HUES48 (cell line): Measurements from ENCODE around the gene ASTN1.

Experiments used
- H3K27ac ChIP-seq: one replicate; pipeline ENCODE4 v1.7.0; 2013; ENCODE audit warnings: low read depth, low read length, inconsistent platforms
- H3K27me3 ChIP-seq: 2 replicates; pipeline ENCODE4 v1.6.1; 2013; ENCODE audit warnings: mild to moderate bottlenecking, low read length; ENCODE audit not compliant: control insufficient read depth, insufficient read depth
- H3K36me3 ChIP-seq: 2 replicates; pipeline ENCODE4 v1.6.1; 2013; ENCODE audit warnings: low read length; ENCODE audit not compliant: control insufficient read depth, insufficient read depth
- H3K4me1 ChIP-seq: 2 replicates; pipeline ENCODE4 v1.6.1; 2013; ENCODE audit warnings: mild to moderate bottlenecking, low read length; ENCODE audit not compliant: control insufficient read depth, insufficient read depth
- H3K4me3 ChIP-seq: 2 replicates; pipeline ENCODE4 v1.5.1; 2013; ENCODE audit warnings: mild to moderate bottlenecking, low read depth, low read length
- H3K9ac ChIP-seq: 2 replicates; pipeline ENCODE4 v1.6.1; 2013; ENCODE audit warnings: mild to moderate bottlenecking, low read depth, low read length, moderate library complexity
- H3K9me3 ChIP-seq: 2 replicates; pipeline ENCODE4 v1.6.1; 2013; ENCODE audit warnings: low read length; ENCODE audit not compliant: control insufficient read depth, insufficient read depth

Gene ASTN1

GRCh38 chr1:176894450-176894849 is 270.1 kb downstream of the ASTN1 start:
- H3K9me3 ChIP-seq: no peaks in the 10 kb centered on the region
- no peaks in the 10 kb centered on the region; the same call in 1 of the 2 replicates for H3K4me1 ChIP-seq
- no peak overlapping the region for H3K4me3 ChIP-seq
- no peak overlapping the region for H3K9ac ChIP-seq
- no peaks in the 10 kb centered on the region; the same call in 1 of the 2 replicates for H3K27me3 ChIP-seq
- H3K36me3 ChIP-seq: no peaks in the 10 kb centered on the region
- no peak overlapping the region for H3K27ac ChIP-seq

GRCh38 chr1:176893625-176894352 is 270.7 kb downstream of the ASTN1 start:
- no peaks in the 10 kb centered on the region; the same call in 1 of the 2 replicates for H3K27me3 ChIP-seq

GRCh38 chr1:176888471-176889032 is 276.0 kb downstream of the ASTN1 start:
- Histone ChIP-seq H3K36me3 (no peaks in the 10 kb centered on the region), H3K4me1 (no peaks in the 10 kb centered on the region), H3K9me3 (no peaks in the 10 kb centered on the region), H3K9ac (no peak overlapping the region), H3K27me3 (no peaks in the 10 kb centered on the region), H3K4me3 (no peak overlapping the region), H3K27ac (no peak overlapping the region)

More at GRCh38 chr1:176893625-176894352, 270.7 kb downstream of the ASTN1 start:
- H3K27ac ChIP-seq: no peak overlapping the region
- H3K9ac ChIP-seq: no peak overlapping the region
- H3K4me3 ChIP-seq: no peak overlapping the region
- no peaks in the 10 kb centered on the region; the same call in 1 of the 2 replicates for H3K4me1 ChIP-seq
- no peaks in the 10 kb centered on the region for H3K36me3 ChIP-seq
- no peaks in the 10 kb centered on the region for H3K9me3 ChIP-seq

GRCh38 chr1:176885751-176886150 is 278.8 kb downstream of the ASTN1 start:
- Histone ChIP-seq H3K27me3 (no peaks in the 10 kb centered on the region), H3K27ac (no peak overlapping the region), H3K4me1 (no peaks in the 10 kb centered on the region), H3K36me3 (no peaks in the 10 kb centered on the region), H3K4me3 (no peak overlapping the region), H3K9ac (no peak overlapping the region), H3K9me3 (no peaks in the 10 kb centered on the region)

- no peaks in the 10 kb centered on the region for H3K9me3 ChIP-seq
- H3K36me3 ChIP-seq: no peaks in the 10 kb centered on the region
- no peak overlapping the region for H3K27ac ChIP-seq
- H3K9ac ChIP-seq: no peak overlapping the region
- no peaks in the 10 kb centered on the region for H3K4me1 ChIP-seq
- H3K27me3 ChIP-seq: no peaks in the 10 kb centered on the region
- no peak overlapping the region for H3K4me3 ChIP-seq
Measured at GRCh38 chr1:176885341-176885740, 279.2 kb downstream of the ASTN1 start.

- no peaks in the 10 kb centered on the region for H3K9me3 ChIP-seq
- H3K9ac ChIP-seq: no peak overlapping the region
- H3K36me3 ChIP-seq: no peaks in the 10 kb centered on the region
- H3K4me1 ChIP-seq: no peaks in the 10 kb centered on the region
- H3K27ac ChIP-seq: no peak overlapping the region
- H3K27me3 ChIP-seq: no peaks in the 10 kb centered on the region
- no peak overlapping the region for H3K4me3 ChIP-seq
Measured at GRCh38 chr1:176884911-176885310, 279.6 kb downstream of the ASTN1 start.

- Histone ChIP-seq H3K27ac (no peak overlapping the region), H3K36me3 (no peaks in the 10 kb centered on the region), H3K4me3 (no peak overlapping the region), H3K9ac (no peak overlapping the region), H3K4me1 (no peaks in the 10 kb centered on the region), H3K27me3 (no peaks in the 10 kb centered on the region), H3K9me3 (no peaks in the 10 kb centered on the region)
Measured at GRCh38 chr1:176884286-176884685, 280.2 kb downstream of the ASTN1 start.

- no peak overlapping the region for H3K9ac ChIP-seq
- H3K9me3 ChIP-seq: no peaks in the 10 kb centered on the region
- no peaks in the 10 kb centered on the region for H3K36me3 ChIP-seq
Measured at GRCh38 chr1:176880955-176881595, 283.4 kb downstream of the ASTN1 start.

GRCh38 chr1:176879784-176880620 is 284.5 kb downstream of the ASTN1 start:
- H3K4me3 ChIP-seq: no peak overlapping the region
- no peaks in the 10 kb centered on the region for H3K36me3 ChIP-seq
- no peaks in the 10 kb centered on the region for H3K9me3 ChIP-seq
- no peak overlapping the region for H3K9ac ChIP-seq
- no peaks in the 10 kb centered on the region for H3K4me1 ChIP-seq
- no peaks in the 10 kb centered on the region for H3K27me3 ChIP-seq
- H3K27ac ChIP-seq: no peak overlapping the region

More at GRCh38 chr1:176880955-176881595, 283.4 kb downstream of the ASTN1 start:
- H3K27me3 ChIP-seq: no peaks in the 10 kb centered on the region
- H3K4me3 ChIP-seq: no peak overlapping the region
- no peak overlapping the region for H3K27ac ChIP-seq
- H3K4me1 ChIP-seq: no peaks in the 10 kb centered on the region

GRCh38 chr1:176878750-176879536 is 285.6 kb downstream of the ASTN1 start:
- H3K4me1 ChIP-seq: no peaks in the 10 kb centered on the region
- H3K9me3 ChIP-seq: no peaks in the 10 kb centered on the region
- H3K4me3 ChIP-seq: no peak overlapping the region
- H3K9ac ChIP-seq: no peak overlapping the region
- H3K27me3 ChIP-seq: no peaks in the 10 kb centered on the region
- no peaks in the 10 kb centered on the region for H3K36me3 ChIP-seq
- H3K27ac ChIP-seq: no peak overlapping the region
